ENCODE data around the gene GANC. TPM values are rescaled to one million over a fixed set of nuclear protein-coding genes. Genes with fewer than 3 reads are reported as not detected.
A peak's percentile ranks its signal among the peaks of the same experiment; 100 is the strongest.

GANC gene
- total and polyA plus RNA-seq, 9 of the 15 experiments (the other 6 are each of a cell fraction or from before 2014, with no cell fraction given), result 10.9 to 19.0 (median 14.5) TPM

GRCh38 chr15:42404461-42405235 is 131.6 kb downstream of the GANC start:
- peaks cover 0 to 6% of the 10 kb centered on the region in 2 experiments; a peak in 1 of 5 replicates for H3K27me3 ChIP-seq (ENCODE audit: control insufficient read depth in 2 of 2, insufficient read depth in 2 of 2, low read length in 2 of 2)
- H3K9me3 ChIP-seq (replicated peaks; ENCODE audit: control insufficient read depth, insufficient read depth, low read depth, low read length), result no peaks in the 10 kb centered on the region
- 33% methylated on average over 12 of the region's 12 CpGs for WGBS (ENCODE audit: insufficient coverage, low coverage, missing lambda C conversion rate)
- no peaks in the 10 kb centered on the region for H3K79me2 ChIP-seq (ENCODE audit: control insufficient read depth, insufficient read depth, low read length)
- H3K9me1 ChIP-seq (ENCODE audit: control insufficient read depth, insufficient read depth, low read length), result no peaks in the 10 kb centered on the region
- peak overlapping the region; percentile 5; the same call in 1 of the 2 replicates for H3K4me2 ChIP-seq (ENCODE audit: insufficient read depth, low read length)
- H3K4me1 ChIP-seq (replicated peaks in 1 of 2; ENCODE audit: control insufficient read depth in 2 of 2, insufficient read depth in 2 of 2, low read length in 2 of 2), result peaks cover 0 to 6% of the 10 kb centered on the region in 2 experiments; a peak in 2 of 5 replicates
- in situ Hi-C loops (cut with MboI), result no loop called here
- peak overlapping the region; percentile 59 for H2AFZ ChIP-seq (ENCODE audit: low read depth, low read length)
- no peaks in the 10 kb centered on the region for H3K36me3 ChIP-seq (ENCODE audit: control insufficient read depth, insufficient read depth, low read length)
- no peaks in the 10 kb centered on the region for H4K20me1 ChIP-seq (replicated peaks; ENCODE audit: control insufficient read depth, insufficient read depth, low read length)
- intact Hi-C loops (cut with micrococcal nuclease), result no loop called here
- no peak for DNase-seq (ENCODE audit: extremely low read depth in 1 of 4, low spot score in 3 of 4)
- no peak overlapping the region; a peak in 1 of 4 replicates for H3K9ac ChIP-seq (ENCODE audit: insufficient read depth in 1 of 2, low read depth in 2 of 2, low read length in 2 of 2)
- ChIA-PET POLR2A (interaction anchor here (0.5 to 0.8 kb wide), 4 partner anchors 16 to 284 kb away, joined by 3 to 4 read pairs (median 3); no protein-coding TSS in a partner anchor), CTCF (ENCODE audit: low intra/inter-chr PET ratio) (no interaction called here)
- BruUV-seq (replicated peaks), result no TSS peak
- no peak overlapping the region for H3K27ac ChIP-seq (ENCODE audit: extremely low read depth, low read depth, low read length)
- ATAC-seq, result peak; percentile 36
- H3K4me3 ChIP-seq, result no peak overlapping the region
- no peak for FAIRE-seq
- TF ChIP-seq MBD1 (CRISPR knock-in tag; IDR thresholded peaks at IDR 0.05) (no peak), JUN (IDR thresholded peaks at IDR 0.05; ENCODE audit: borderline replicate concordance, low read depth, low read length) (no peak), JUN (CRISPR knock-in tag; IDR thresholded peaks at IDR 0.05; ENCODE audit: borderline replicate concordance) (0 out of 2 replicates have a peak, but pooled peaks have one; percentile 39), CHD1 (IDR thresholded peaks at IDR 0.05; ENCODE audit: low read length) (no peak), BCL6 (CRISPR knock-in tag; IDR thresholded peaks at IDR 0.05) (no peak), PCBP2 (IDR thresholded peaks at IDR 0.05; ENCODE audit: low read depth, low read length, poor library complexity, severe bottlenecking) (no peak), KHSRP (IDR thresholded peaks at IDR 0.05) (no peak), ZSCAN32 (CRISPR knock-in tag; IDR thresholded peaks at IDR 0.05) (no peak), ZNF76 (CRISPR knock-in tag; IDR thresholded peaks at IDR 0.05; ENCODE audit: borderline replicate concordance) (no peak), TRIM28 (IDR thresholded peaks at IDR 0.05) (no peak), ZNF655 (CRISPR knock-in tag; IDR thresholded peaks at IDR 0.05) (no peak), CSDE1 (IDR thresholded peaks at IDR 0.05) (no peak), FOSL1 (tag; conservative IDR thresholded peaks at IDR 0.05) (no peak), HNRNPK (IDR thresholded peaks at IDR 0.05; ENCODE audit: low read depth, low read length, poor library complexity, severe bottlenecking) (no peak), PHB (CRISPR knock-in tag; IDR thresholded peaks at IDR 0.05) (no peak), NFIC (IDR thresholded peaks at IDR 0.05) (no peak)
- TF ChIP-seq, protein P1, sequence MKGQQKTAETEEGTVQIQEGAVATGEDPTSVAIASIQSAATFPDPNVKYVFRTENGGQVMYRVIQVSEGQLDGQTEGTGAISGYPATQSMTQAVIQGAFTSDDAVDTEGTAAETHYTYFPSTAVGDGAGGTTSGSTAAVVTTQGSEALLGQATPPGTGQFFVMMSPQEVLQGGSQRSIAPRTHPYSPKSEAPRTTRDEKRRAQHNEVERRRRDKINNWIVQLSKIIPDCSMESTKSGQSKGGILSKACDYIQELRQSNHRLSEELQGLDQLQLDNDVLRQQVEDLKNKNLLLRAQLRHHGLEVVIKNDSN (CRISPR knock-in tag; IDR thresholded peaks at IDR 0.05), result 0 out of 2 replicates have a peak, but pooled peaks have one; percentile 19
- TF ChIP-seq, protein P2, sequence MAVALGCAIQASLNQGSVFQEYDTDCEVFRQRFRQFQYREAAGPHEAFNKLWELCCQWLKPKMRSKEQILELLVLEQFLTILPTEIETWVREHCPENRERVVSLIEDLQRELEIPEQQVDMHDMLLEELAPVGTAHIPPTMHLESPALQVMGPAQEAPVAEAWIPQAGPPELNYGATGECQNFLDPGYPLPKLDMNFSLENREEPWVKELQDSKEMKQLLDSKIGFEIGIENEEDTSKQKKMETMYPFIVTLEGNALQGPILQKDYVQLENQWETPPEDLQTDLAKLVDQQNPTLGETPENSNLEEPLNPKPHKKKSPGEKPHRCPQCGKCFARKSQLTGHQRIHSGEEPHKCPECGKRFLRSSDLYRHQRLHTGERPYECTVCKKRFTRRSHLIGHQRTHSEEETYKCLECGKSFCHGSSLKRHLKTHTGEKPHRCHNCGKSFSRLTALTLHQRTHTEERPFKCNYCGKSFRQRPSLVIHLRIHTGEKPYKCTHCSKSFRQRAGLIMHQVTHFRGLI (CRISPR knock-in tag; IDR thresholded peaks at IDR 0.05), result peak; percentile 89; the same call in 1 of the 2 replicates
